ENCODE data around the gene MTFR1L. TPM values are rescaled to one million over a fixed set of nuclear protein-coding genes. Genes with fewer than 3 reads are reported as not detected.

The MTFR1L gene
- polyA plus RNA-seq, 1 of the 3 experiments (the other 2 are of a cell fraction): 53.6 TPM

GRCh38 chr1:25818569-25818968 is 1.2 kb upstream of the MTFR1L start (continued):
- no peak for TF ChIP-seq GATA2 (CRISPR knock-in tag; IDR thresholded peaks at IDR 0.05)

GRCh38 chr1:25820247-25821111 is 725 bp downstream of the MTFR1L start:
- Histone ChIP-seq H3K9ac (peak overlapping the region; percentile 92), H3K4me1 (ENCODE audit: control insufficient read depth in 1 of 2, insufficient read depth in 2 of 2, low read depth in 1 of 2, low read length in 1 of 2) (peaks cover 8 to 29% of the 10 kb centered on the region in 2 experiments; a peak in 1 of 4 replicates), H3K9me3 (no peaks in the 10 kb centered on the region), H4K20me1 (ENCODE audit: insufficient read depth) (peaks cover 7% of the 10 kb centered on the region; the same call in 1 of the 2 replicates), H3K4me3 (ENCODE audit: low read depth in 2 of 2, low read length in 1 of 2) (peak overlapping the region; percentile 95 to 97), H3K9me2 (no peaks in the 10 kb centered on the region), H3K79me2 (ENCODE audit: insufficient read depth) (peaks cover 42% of the 10 kb centered on the region), H3K36me3 (replicated peaks in 1 of 2; ENCODE audit: control insufficient read depth in 1 of 2, insufficient read depth in 2 of 2, low read length in 1 of 2) (peaks cover 0 to 28% of the 10 kb centered on the region in 2 experiments), H3K27ac (ENCODE audit: low read depth in 2 of 2, low read length in 1 of 2) (peak overlapping the region; percentile 79 to 88), H3F3A (replicated peaks; ENCODE audit: insufficient read depth) (no peaks in the 10 kb centered on the region), H2AFZ (ENCODE audit: low read depth) (peak overlapping the region; percentile 83), H3K4me2 (peak overlapping the region; percentile 100), H3K27me3 (ENCODE audit: insufficient read depth) (no peaks in the 10 kb centered on the region)
- no peak for TF ChIP-seq TCF12 (IDR thresholded peaks at IDR 0.05)
- peak; percentile 19; the same call in 1 of the 2 replicates for TF ChIP-seq NRF1 (IDR thresholded peaks at IDR 0.05; ENCODE audit: low read depth, low read length)
- no peak for TF ChIP-seq RCOR1 (IDR thresholded peaks at IDR 0.05; ENCODE audit: low read length)
- TF ChIP-seq POLR2AphosphoS5 (IDR thresholded peaks at IDR 0.05; ENCODE audit: low read depth, low read length): no peak
- peak; percentile 57 for TF ChIP-seq MXI1 (IDR thresholded peaks at IDR 0.05; ENCODE audit: low read depth, low read length)
- TF ChIP-seq ZBTB33 (IDR thresholded peaks at IDR 0.05; ENCODE audit: borderline replicate concordance, low read depth): peak; percentile 60; the same call in 1 of the 2 replicates
- no peak for TF ChIP-seq USF1 (IDR thresholded peaks at IDR 0.05; ENCODE audit: borderline replicate concordance, low read depth)
- TF ChIP-seq TAF1 (IDR thresholded peaks at IDR 0.05; ENCODE audit: borderline replicate concordance, low read depth, low read length): no peak
- TF ChIP-seq IRF3 (IDR thresholded peaks at IDR 0.05; ENCODE audit: low read depth, low read length): no peak
- no peak for TF ChIP-seq FOXJ3 (CRISPR knock-in tag; IDR thresholded peaks at IDR 0.05)
- TF ChIP-seq RXRA (IDR thresholded peaks at IDR 0.05; ENCODE audit: borderline replicate concordance, low read depth): no peak
- TF ChIP-seq REST (IDR thresholded peaks at IDR 0.05; ENCODE audit: low read depth, low read length): no peak
- no peak for TF ChIP-seq GATA2 (CRISPR knock-in tag; IDR thresholded peaks at IDR 0.05)
- peak; percentile 97 for TF ChIP-seq CHD2 (IDR thresholded peaks at IDR 0.05; ENCODE audit: low read length, partially characterized antibody)
- TF ChIP-seq EP300 (IDR thresholded peaks at IDR 0.05; ENCODE audit: borderline replicate concordance in 1 of 2, low read depth in 1 of 2, low read length in 1 of 2): no peak
- ChIA-PET CTCF (interaction anchor here (0.8 to 3.4 kb wide), 7 partner anchors 9 to 182 kb away, joined by 3 to 15 read pairs (median 5); no protein-coding TSS in a partner anchor), POLR2A (interaction anchor here (0.9 to 2.5 kb wide), 7 partner anchors 10 to 212 kb away, joined by 3 to 8 read pairs (median 5); partner anchors contain the start of genes PAFAH2 and PAQR7)
- DNase-seq: peak; percentile 79
- WGBS (ENCODE audit: low lambda C conversion rate): 5% methylated on average over 14 of the region's 67 CpGs
